AG08395 (cell line): Measurements from ENCODE around the gene ZNF442.
"Not testable (repeated sequence)": the region's sequence is repeated elsewhere in the genome, so short reads cannot be mapped to it uniquely, and the experiment has no call there.

Source experiments
- DNase-seq: peaks from one replicate; pipeline ENCODE4 v3.0.0; 2012; ENCODE audit warnings: mixed read lengths, low spot score

The ZNF442 gene

DNA sequence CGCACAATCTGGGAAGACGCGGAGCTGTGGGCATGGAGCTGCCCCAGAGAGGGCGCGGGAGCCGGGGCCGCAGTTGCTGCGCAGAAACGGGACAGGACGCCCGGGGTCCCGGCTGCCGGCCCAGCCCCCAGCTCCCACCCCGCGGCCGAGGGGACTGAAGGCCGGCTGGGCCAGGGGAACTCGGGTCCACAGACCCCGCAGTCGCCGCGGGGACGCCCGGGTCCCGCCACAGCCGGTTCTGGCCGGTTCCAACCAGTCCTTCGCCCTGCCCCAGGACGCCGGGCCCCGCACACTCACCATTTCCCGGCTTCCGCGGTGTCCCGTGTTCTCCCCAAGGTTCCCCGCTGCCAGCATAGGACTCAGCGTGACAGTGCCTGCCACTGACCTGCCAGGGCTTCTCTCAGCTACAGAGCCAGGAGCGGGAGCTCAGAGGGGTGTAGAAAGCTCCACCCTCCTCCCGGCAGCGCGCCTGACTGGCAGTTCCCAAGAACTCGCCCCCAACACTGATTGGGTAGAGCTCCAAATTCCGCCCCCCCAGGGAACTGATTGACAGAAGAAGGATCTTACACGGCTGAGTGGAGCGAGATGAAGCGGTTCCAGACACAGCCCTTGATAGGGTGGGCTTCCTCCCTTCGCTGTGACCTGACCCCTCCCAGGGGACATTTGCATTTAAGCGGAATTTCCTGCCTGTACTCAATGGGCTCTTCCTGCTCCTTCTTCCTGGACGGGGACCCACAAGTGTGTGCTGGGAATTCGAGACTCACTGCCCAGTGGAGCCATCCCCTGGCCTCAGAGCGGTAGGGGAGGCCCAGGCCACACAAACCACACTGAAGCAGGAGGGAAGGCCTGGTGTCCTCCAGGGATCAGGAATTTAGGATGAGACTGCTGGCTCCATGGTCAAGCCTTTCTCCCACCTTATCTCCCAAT, at the start of gene ZNF442:
Gene ZNF442 (minus strand): TSS at position 448 of the 927 bp plus-strand sequence. CDS start 2,052 bp downstream, outside the sequence.
- peak; percentile 98 for DNase-seq

GRCh38 chr19:12411893-12412292, 46.4 kb upstream of the ZNF442 start:
- no peak for DNase-seq

DNA sequence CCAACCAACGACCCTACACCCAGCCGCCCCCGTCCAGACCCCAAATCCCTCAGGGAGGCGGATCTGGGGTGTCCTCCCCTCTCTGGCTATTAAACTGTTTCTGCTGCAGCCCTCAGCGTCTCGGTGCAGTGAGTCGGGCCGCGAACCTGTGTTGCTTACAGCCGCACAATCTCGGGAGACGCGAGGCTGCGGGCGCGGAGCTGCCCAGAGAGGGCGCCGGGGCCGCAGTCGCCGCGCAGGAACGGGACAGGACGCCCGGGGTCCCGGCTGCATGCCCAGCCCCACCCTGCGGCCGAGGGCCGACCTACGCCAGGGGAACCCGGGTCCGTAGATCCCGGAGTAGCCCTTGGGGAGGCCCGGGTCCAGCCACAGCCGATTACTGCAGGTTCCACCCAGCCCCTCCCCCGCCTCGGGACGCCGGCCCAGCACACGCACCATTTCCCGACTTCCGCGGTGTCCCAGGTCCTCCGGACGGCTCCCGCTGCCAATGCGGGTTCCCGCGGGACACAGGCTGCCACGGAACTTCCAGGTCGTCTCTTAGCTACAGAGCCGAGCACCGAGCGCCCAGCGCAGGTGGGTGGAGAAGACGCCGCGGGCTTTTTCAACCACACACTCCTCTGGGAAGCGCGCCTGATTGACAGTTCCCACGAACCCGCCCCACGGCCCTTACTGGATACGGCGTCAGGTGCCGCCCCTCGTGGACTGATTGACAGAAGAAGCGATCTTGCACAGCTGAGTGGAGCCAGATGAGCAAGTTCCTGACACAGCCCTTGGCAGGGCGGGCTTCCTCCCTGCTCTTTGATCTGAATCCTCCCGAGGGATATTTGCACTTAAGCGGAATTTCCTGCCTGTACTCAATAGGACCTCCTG, 35.4 kb upstream of the ZNF442 start, which contains the start of gene ZNF799:
Gene ZNF799 (minus strand): TSS at position 639 of the 870 bp plus-strand sequence. CDS start 201 bp downstream, at position 438.
- peak; percentile 90 for DNase-seq

DNA sequence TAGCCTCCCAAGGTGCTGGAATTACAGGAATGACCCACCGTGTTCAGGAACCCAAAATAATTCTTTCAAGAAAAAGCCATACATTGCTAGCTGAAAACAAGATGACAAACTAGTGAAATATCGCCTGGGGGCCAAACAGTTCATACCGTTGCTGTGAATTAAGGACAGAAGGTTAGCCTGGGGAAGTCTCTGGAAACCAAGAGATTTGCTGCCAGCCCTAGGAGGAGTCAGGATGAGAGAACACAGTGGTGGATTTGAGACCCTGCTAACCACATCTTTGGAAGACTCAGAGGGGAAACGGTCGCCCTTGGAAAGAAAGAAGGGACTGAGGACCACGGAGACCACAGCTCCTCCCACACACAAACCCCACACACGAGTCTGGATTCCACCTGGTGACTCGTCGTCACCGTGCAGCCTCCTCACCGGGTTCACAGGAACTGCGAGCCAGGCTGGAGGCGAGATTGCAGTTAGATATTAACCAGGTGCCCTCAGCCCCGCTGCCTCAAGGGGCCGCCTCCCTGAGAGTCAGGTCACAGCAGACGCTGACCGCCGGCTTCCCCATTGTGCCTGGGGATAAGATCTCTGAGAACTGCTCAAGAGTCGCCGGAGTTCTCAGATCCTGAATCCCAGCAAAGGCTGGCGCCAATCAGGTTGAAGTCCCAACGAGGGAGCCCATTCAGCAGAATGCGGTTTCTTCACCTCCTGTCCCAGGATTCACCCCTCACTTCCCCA, 34.6 kb upstream of the ZNF442 start:
- peak; percentile 7 for DNase-seq

DNA sequence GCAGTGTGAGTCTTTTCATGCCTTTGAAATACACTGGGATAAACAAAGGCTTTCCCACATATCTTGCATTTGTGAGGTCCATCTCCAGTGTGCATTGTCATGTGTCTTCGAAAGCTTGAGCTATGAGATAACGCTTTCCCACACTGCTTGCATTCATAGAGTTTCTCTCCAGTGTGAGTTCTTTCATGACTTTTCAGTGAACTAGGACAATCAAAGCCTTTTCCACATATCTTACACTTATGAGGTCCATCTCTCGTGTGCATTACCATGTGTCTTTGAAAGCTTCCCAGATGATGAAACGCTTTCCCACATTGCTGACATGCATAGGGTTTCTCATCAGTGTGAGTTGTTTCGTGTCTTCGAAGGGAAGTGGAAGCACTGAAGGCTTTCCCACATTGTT, 25.7 kb upstream of the ZNF442 start:
- not testable (repeated sequence) for DNase-seq

GRCh38 chr19:12386365-12386764, 20.9 kb upstream of the ZNF442 start:
- DNase-seq = not testable (repeated sequence)

DNA sequence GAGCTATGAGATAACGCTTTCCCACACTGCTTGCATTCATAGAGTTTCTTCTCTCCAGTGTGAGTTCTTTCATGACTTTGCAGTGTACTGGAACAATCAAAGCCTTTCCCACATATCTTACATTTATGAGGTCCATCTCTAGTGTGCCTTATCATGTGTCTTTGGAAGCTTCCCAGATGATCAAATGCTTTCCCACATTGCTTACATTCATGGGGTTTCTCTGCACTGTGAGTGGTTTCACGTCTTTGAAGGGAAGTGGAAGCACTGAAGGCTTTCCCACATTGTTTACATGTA, 14.9 kb upstream of the ZNF442 start:
- DNase-seq = no peak

- DNase-seq = no peak
Observed at GRCh38 chr19:12379732-12380443, 14.4 kb upstream of the ZNF442 start.

DNA sequence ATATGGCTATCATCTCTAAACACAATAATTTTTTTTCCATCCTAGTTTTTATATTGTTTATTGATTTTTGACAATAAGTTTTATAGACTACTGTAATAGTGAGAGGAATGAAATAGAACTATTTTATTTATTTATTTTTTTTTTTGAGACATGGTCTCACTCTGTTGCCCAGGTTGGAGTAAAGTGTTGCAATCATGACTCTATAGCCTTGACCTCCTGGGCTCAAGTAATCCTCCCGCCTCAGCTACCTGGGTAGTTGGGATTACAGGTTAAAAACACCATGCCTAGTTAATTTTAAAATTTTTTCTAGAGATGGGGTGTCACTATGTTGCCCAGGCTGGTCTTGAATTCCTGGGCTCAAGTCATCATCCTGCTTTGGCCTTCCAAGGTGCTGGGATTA, 8.5 kb upstream of the ZNF442 start:
- no peak for DNase-seq

DNA sequence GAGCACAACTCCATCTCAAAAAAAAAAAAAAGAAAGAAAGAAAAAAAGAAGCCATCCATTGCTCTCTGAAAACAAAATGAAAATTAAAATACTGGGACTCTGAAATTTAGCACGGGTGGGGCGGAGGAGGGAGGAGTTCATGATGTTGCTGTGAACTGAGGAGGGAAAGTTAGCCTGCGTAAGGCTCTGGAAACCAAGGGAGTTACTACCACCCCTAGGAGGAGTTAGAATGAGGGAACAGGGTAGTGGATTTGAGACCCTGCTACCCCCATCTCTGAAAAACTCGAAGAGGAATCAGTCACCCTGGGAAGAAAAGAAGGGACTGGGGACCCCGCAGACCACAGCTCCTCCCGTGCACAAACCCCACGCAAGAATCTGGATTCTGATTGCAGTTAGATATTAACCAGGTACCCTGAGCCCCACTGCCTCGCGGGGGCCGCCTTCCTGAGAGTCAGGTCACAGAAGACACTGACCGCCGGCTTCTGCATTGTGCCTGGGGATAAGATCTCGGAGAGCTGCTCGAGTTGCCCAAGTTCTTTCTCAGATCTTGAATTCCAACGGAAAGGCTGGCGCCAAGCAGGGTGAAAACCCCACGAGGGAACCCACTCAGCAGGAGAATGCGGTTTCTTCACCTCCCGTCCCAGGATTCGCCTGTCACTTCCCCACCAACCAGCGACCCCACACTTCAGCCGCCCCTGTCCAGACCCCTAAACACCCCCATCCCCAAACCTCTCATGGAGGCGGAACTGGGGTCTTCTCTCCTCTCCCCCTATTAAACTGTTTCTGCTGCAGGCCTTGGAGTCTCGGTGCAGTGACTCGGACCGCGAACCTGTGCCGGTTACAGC, 870 bp downstream of the ZNF442 start:
- peak; percentile 36 for DNase-seq

DNA sequence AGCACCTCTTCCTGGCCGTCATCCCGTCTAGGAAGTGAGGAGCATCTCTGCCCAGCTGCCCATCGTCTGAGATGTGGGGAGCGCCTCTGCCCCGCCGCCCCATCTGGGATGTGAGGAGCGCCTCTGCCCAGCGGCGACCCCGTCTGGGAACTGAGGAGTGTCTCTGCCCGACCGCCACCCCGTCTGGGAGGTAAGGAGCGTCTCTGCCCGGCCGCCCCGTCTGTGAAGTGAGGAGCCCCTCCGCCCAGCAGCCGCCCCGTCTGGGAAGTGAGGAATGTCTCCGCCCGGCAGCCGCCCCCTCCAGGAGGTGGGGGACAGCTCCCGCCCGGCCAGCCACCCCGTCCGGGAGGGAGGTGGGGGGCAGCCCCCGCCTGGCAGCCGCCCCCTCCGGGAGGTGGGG, 3.2 kb downstream of the ZNF442 start:
- not testable (repeated sequence) for DNase-seq

DNA sequence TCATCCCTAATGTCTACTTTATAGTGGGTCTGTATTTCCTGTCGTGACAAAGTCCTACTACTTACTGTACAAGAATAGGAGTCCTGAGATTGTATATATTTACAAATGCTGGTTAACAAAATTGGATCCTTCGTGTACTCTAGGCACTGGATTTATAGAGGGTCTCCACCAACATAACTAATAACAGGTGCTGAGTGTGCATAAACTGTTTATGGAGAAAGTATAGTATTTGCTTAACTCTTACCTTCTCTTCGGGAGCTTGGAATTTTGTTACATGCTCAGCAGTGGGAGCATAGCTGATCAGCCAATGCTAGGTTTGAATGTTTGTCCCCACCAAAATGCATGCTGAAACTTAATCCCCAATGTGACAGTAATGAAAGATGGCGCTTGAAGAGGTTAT, 12.1 kb downstream of the ZNF442 start:
- no peak for DNase-seq

GRCh38 chr19:12350890-12351197, 14.6 kb downstream of the ZNF442 start:
- no peak for DNase-seq

DNA sequence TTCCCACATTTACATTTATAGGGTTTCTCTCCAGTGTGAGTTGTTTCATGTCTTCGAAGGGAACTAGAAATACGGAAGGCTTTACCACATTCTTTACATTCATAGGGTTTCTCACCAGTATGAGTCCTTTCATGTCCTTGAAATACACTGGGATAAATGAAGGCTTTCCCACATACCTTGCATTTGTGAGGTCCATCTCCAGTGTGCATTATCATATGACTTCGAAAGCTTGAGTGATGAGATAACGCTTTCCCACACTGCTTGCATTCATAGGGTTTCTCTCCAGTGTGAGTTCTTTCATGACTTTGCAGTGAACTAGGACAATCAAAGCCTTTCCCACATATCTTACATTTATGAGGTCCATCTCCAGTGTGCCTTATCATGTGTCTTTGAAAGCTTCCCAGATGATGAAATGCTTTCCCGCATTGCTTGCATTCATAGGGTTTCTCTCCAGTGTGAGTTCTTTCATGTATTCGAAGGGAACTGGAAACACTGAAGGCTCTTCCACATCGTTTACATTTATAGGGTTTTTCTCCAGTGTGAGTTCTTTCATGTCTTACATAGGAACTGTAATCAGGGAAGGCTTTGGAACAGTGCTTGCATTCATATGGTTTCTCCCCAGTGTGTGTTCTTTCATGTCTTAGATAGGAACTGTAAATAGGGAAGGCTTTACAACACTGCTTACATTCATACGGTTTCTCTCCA, 15.1 kb downstream of the ZNF442 start:
- DNase-seq = no peak

DNA sequence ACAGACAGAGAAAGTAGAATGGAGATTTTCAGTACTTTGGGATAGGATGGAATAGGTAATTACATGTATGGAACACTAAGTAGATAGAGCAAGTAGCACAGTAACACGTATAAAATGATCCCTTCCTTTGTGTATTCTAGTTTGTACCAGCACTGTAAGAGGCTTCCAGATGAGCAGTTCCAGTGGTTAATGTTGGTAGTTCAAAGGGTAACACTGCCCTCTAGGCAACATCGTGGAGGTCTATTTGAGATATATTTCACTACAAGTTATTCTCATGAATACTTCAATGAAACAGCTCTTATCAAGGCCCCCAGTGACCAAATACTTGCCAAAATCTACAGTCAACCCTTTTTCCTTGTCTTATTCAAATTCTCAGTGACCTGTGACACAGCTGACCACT, 18.6 kb downstream of the ZNF442 start:
- no peak for DNase-seq

GRCh38 chr19:12345197-12345596, 20.3 kb downstream of the ZNF442 start:
- no peak for DNase-seq

- DNase-seq = peak; percentile 98
Observed at GRCh38 chr19:12333162-12334159, 32.0 kb downstream of the ZNF442 start, which contains the start of gene ZNF563. Gene ZNF563 (minus strand): TSS chr19:12333633. CDS start chr19:12333482, 151 bp downstream.

GRCh38 chr19:12331211-12331941, 34.1 kb downstream of the ZNF442 start:
- no peak for DNase-seq
